H9 (cell line): Measurements from ENCODE around the gene MAPK7. TPM values are rescaled to one million over a fixed set of nuclear protein-coding genes. Genes with fewer than 3 reads are reported as not detected.

Experiments used
- DNase-seq: peaks from one replicate; pipeline ENCODE4 v3.0.0-alpha.2; 2017
- H2AFZ ChIP-seq: one replicate; pipeline ENCODE4 v1.6.1; 2013; ENCODE audit warnings: mild to moderate bottlenecking, low read length, control low read depth, moderate library complexity
- H2AK5ac ChIP-seq: 2 replicates; pipeline ENCODE4 v1.6.1; 2013; ENCODE audit warnings: low read length, control low read depth, mixed read lengths; ENCODE audit not compliant: insufficient read length
- H2BK120ac ChIP-seq: one replicate; pipeline ENCODE4 v1.6.1; 2013; ENCODE audit warnings: low read depth, mild to moderate bottlenecking, low read length, control low read depth, inconsistent platforms; ENCODE audit not compliant: poor library complexity, severe bottlenecking
- H2BK12ac ChIP-seq: 2 replicates; pipeline ENCODE4 v1.6.1; 2013; ENCODE audit warnings: low read length, control low read depth, mixed read lengths, low read depth; ENCODE audit not compliant: insufficient read length
- H2BK15ac ChIP-seq: 2 replicates; pipeline ENCODE4 v1.6.1; 2013; ENCODE audit warnings: low read depth, low read length, control low read depth
- H2BK20ac ChIP-seq: one replicate; pipeline ENCODE4 v1.6.1; 2013; ENCODE audit warnings: low read depth, mild to moderate bottlenecking, low read length, control low read depth, inconsistent platforms; ENCODE audit not compliant: poor library complexity, severe bottlenecking
- H2BK5ac ChIP-seq: 2 replicates; pipeline ENCODE4 v1.6.1; 2013; ENCODE audit warnings: low read length, control low read depth, mixed read lengths; ENCODE audit not compliant: insufficient read length
- H3K14ac ChIP-seq: 2 replicates; pipeline ENCODE4 v1.6.1; 2013; ENCODE audit warnings: low read length, control low read depth; ENCODE audit not compliant: insufficient read depth
- H3K18ac ChIP-seq: 2 replicates; pipeline ENCODE4 v1.6.1; 2013; ENCODE audit warnings: low read depth, mild to moderate bottlenecking, mixed read lengths, low read length, control low read depth; ENCODE audit not compliant: insufficient read length
- H3K23ac ChIP-seq: 2 replicates; pipeline ENCODE4 v1.6.1; 2013; ENCODE audit warnings: low read length, control low read depth, mixed read lengths, low read depth; ENCODE audit not compliant: insufficient read length
- H3K23me2 ChIP-seq: 2 replicates; pipeline ENCODE4 v1.6.1; 2013; ENCODE audit warnings: low read depth, mild to moderate bottlenecking, mixed read lengths, low read length, control low read depth; ENCODE audit not compliant: insufficient read length, poor library complexity, severe bottlenecking
- H3K27ac ChIP-seq: 2 replicates; pipeline ENCODE4 v1.5.1; 2013; ENCODE audit warnings: low read length, control low read depth, mixed read lengths, low read depth; ENCODE audit not compliant: insufficient read length
- H3K27me3 ChIP-seq: 2 replicates; pipeline ENCODE4 v1.6.1; 2013; ENCODE audit warnings: low read length, control low read depth, inconsistent platforms; ENCODE audit not compliant: insufficient read depth
- H3K4ac ChIP-seq: 2 replicates; pipeline ENCODE4 v1.6.1; 2013; ENCODE audit warnings: low read depth, mild to moderate bottlenecking, control low read depth, inconsistent platforms, low read length, moderate library complexity
- H3K4me1 ChIP-seq: 2 replicates; pipeline ENCODE4 v1.6.1; 2013; ENCODE audit warnings: low read length, control low read depth, inconsistent platforms; ENCODE audit not compliant: insufficient read depth
- H3K4me2 ChIP-seq: 2 replicates; pipeline ENCODE4 v1.6.1; 2013; ENCODE audit warnings: low read length, control low read depth, mixed read lengths; ENCODE audit not compliant: insufficient read length, insufficient read depth
- H3K56ac ChIP-seq: 2 replicates; pipeline ENCODE4 v1.6.1; 2013; ENCODE audit warnings: low read depth, mild to moderate bottlenecking, mixed read lengths, low read length, control low read depth; ENCODE audit not compliant: insufficient read length
- H3K79me1 ChIP-seq: 2 replicates; pipeline ENCODE4 v1.6.1; 2013; ENCODE audit warnings: low read depth, mild to moderate bottlenecking, moderate library complexity, low read length, control low read depth, inconsistent platforms; ENCODE audit not compliant: insufficient read depth, poor library complexity, severe bottlenecking
- H3K79me2 ChIP-seq: 2 replicates; pipeline ENCODE4 v1.6.1; 2013; ENCODE audit warnings: low read length, control low read depth, inconsistent platforms; ENCODE audit not compliant: insufficient read depth
- H3K9ac ChIP-seq: 2 replicates; pipeline ENCODE4 v1.6.1; 2013; ENCODE audit warnings: low read length, control low read depth, mixed read lengths; ENCODE audit not compliant: insufficient read length; ENCODE audit errors: extremely low read depth
- H3K9me3 ChIP-seq: one replicate; pipeline ENCODE4 v1.6.1; 2013; ENCODE audit warnings: low read depth, low read length, inconsistent platforms; ENCODE audit not compliant: control insufficient read depth
- H3T11ph ChIP-seq: one replicate; pipeline ENCODE4 v1.6.1; 2013; ENCODE audit warnings: mild to moderate bottlenecking, low read length, control low read depth, inconsistent platforms
- H4K20me1 ChIP-seq: one replicate; pipeline ENCODE4 v1.6.1; 2013; ENCODE audit not compliant: control insufficient read depth, insufficient read length, insufficient read depth
- H4K5ac ChIP-seq: 2 replicates; pipeline ENCODE4 v1.6.1; 2013; ENCODE audit warnings: low read depth, mild to moderate bottlenecking, mixed read lengths, low read length, control low read depth; ENCODE audit not compliant: insufficient read length
- H4K8ac ChIP-seq: replicated peaks from 2 replicates; pipeline ENCODE4 v1.6.1; 2013; ENCODE audit warnings: low read length, control low read depth, mixed read lengths, low read depth; ENCODE audit not compliant: insufficient read length
- H4K91ac ChIP-seq: 2 replicates; pipeline ENCODE4 v1.6.1; 2013; ENCODE audit warnings: low read depth, mild to moderate bottlenecking, moderate library complexity, mixed read lengths, low read length, control low read depth; ENCODE audit not compliant: insufficient read length
- H3K27ac Mint-ChIP-seq, 3 experiments: 2 replicates in 2 of 3; 3 replicates in 1 of 3; pipeline ENCODE4 v1.8.0; 2020 to 2021; ENCODE audit warnings: mixed read lengths in 3 of 3, mild to moderate bottlenecking in 1 of 3, moderate library complexity in 1 of 3
- H3K27me3 Mint-ChIP-seq: 2 replicates; pipeline ENCODE4 v1.8.0; 2021; ENCODE audit warnings: low read depth, mild to moderate bottlenecking, moderate library complexity, mixed read lengths
- H3K36me3 Mint-ChIP-seq, 3 experiments: 2 replicates in 2 of 3; 3 replicates in 1 of 3; pipeline ENCODE4 v1.8.0; 2020 to 2021; ENCODE audit warnings: low read depth in 3 of 3, mixed read lengths in 3 of 3; ENCODE audit not compliant: insufficient read depth in 1 of 3
- H3K4me1 Mint-ChIP-seq, 2 experiments: 2 replicates each; pipeline ENCODE4 v1.8.0; 2020; ENCODE audit warnings: mixed read lengths in 2 of 2
- H3K4me3 Mint-ChIP-seq, 2 experiments: 2 replicates in 1 of 2; 3 replicates in 1 of 2; pipeline ENCODE4 v1.8.0; 2020 to 2021; ENCODE audit warnings: mild to moderate bottlenecking in 2 of 2, mixed read lengths in 2 of 2, moderate library complexity in 1 of 2
- H3K9me3 Mint-ChIP-seq, 2 experiments: 2 replicates in 1 of 2; 3 replicates in 1 of 2; pipeline ENCODE4 v1.8.0; 2020; ENCODE audit warnings: mild to moderate bottlenecking in 2 of 2, mixed read lengths in 2 of 2, moderate library complexity in 1 of 2
- CTCF ChIP-seq: fragments of 200-600 bp; sonication (generic); conservative IDR thresholded peaks from 3 replicates; pipeline ENCODE4 v1.8.0; 2021; ENCODE audit warnings: antibody characterized with exemption, mild to moderate bottlenecking
- WGBS: extraction: QIAGEN DNeasy Blood & Tissue Kit; methylation state at CpG from one replicate; pipeline ENCODE4 v1.1.7; 2013; ENCODE audit warnings: missing lambda C conversion rate, low lambda C conversion rate, mixed read lengths; ENCODE audit not compliant: insufficient read length; ENCODE audit errors: extremely low coverage; 5-methylcytosine and 5-hydroxymethylcytosine counted together
- total RNA-seq: library from RNA; stranded (reverse); gene quantifications from 2 replicates; pipeline ENCODE4 v1.2.1, GENCODE V29; 2021

MAPK7 gene
- total RNA-seq, 1 experiment from 2014 or later: 43.8 TPM

- Histone ChIP-seq H2BK20ac (no peak overlapping the region), H2AFZ (no peak overlapping the region), H4K8ac (no peak overlapping the region), H4K91ac (no peak overlapping the region), H3K23ac (no peak overlapping the region), H4K20me1 (peaks cover 3% of the 10 kb centered on the region), H3K27ac (no peak overlapping the region), H3K4me2 (peak overlapping the region; percentile 23), H2BK15ac (no peak overlapping the region), H3K14ac (no peak overlapping the region), H3K27me3 (no peaks in the 10 kb centered on the region), H3K9me3 (no peaks in the 10 kb centered on the region), H3K4me1 (peaks cover 7% of the 10 kb centered on the region; the same call in 1 of the 2 replicates), H3K4ac (no peak overlapping the region), H3K56ac (no peak overlapping the region), H2AK5ac (no peak overlapping the region), H3K79me2 (no peaks in the 10 kb centered on the region), H3K18ac (no peak overlapping the region), H2BK5ac (no peak overlapping the region), H3K23me2 (no peaks in the 10 kb centered on the region), H3K9ac (no peak overlapping the region), H3K79me1 (no peaks in the 10 kb centered on the region), H3T11ph (no peak overlapping the region), H4K5ac (no peak overlapping the region), H2BK12ac (no peak overlapping the region), H2BK120ac (no peak overlapping the region)
- no CpG with 5 or more reads among the region's 2 CpGs for WGBS
- H3K4me1 Mint-ChIP-seq: peaks cover 36 to 49% of the 10 kb centered on the region in 2 experiments
- H3K27ac Mint-ChIP-seq: peak overlapping the region; percentile 1 to 86 (median 40); a peak in 4 of 7 replicates
- H3K27me3 Mint-ChIP-seq: peaks cover 2% of the 10 kb centered on the region; the same call in 1 of the 2 replicates
- H3K9me3 Mint-ChIP-seq: no peaks in the 10 kb centered on the region
- H3K36me3 Mint-ChIP-seq: peaks cover 0 to 3% (median 0%) of the 10 kb centered on the region in 3 experiments; a peak in 4 of 7 replicates
- H3K4me3 Mint-ChIP-seq: peak overlapping the region in 1 of 2 experiments; percentile 25; a peak in 1 of 5 replicates
- peak; percentile 37 for DNase-seq
- TF ChIP-seq CTCF: no peak
Measured at GRCh38 chr17:19339341-19339815, 38.9 kb upstream of the MAPK7 start.
